GM12878 (cell line): ENCODE measurements around the gene RFFL. TPM values are rescaled to one million over a fixed set of nuclear protein-coding genes. Genes with fewer than 3 reads are reported as not detected.

Source experiments
- DPF2 ChIP-seq: fragments of 450-650 bp; IDR thresholded peaks from 2 replicates; pipeline ENCODE4 v1.6.1; 2017; ENCODE audit warnings: mild to moderate bottlenecking
- E2F8 ChIP-seq: fragments of 450-650 bp; IDR thresholded peaks from 2 replicates; pipeline ENCODE4 v1.6.1; 2018; ENCODE audit warnings: mild to moderate bottlenecking, low read depth, moderate library complexity; ENCODE audit not compliant: partially characterized antibody
- ELK1 ChIP-seq: IDR thresholded peaks from 2 replicates; pipeline ENCODE4 v1.6.1; 2012; ENCODE audit warnings: low read depth, low read length, improper control_type of control experiment
- FOS ChIP-seq: IDR thresholded peaks from 3 replicates; pipeline ENCODE4 v1.6.1; 2011; ENCODE audit warnings: borderline replicate concordance; ENCODE audit not compliant: insufficient read length; ENCODE audit errors: extremely low read depth
- IKZF2 ChIP-seq, 2 experiments: fragments of 450-650 bp; IDR thresholded peaks; 2 replicates each; pipeline ENCODE4 v1.6.1; 2017; ENCODE audit warnings: mild to moderate bottlenecking in 2 of 2, moderate library complexity in 2 of 2
- IRF3 ChIP-seq: fragments of 450-650 bp; IDR thresholded peaks from 2 replicates; pipeline ENCODE4 v1.6.1; 2014; ENCODE audit warnings: mild to moderate bottlenecking
- KDM1A ChIP-seq: fragments of 200-600 bp; sonication (generic); IDR thresholded peaks from 2 replicates; pipeline ENCODE4 v1.6.1; 2016; ENCODE audit warnings: borderline replicate concordance
- KLF5 ChIP-seq: fragments of 450-650 bp; IDR thresholded peaks from 2 replicates; pipeline ENCODE4 v1.6.1; 2014; ENCODE audit warnings: mild to moderate bottlenecking; ENCODE audit not compliant: partially characterized antibody
- MYB ChIP-seq: fragments of 150-350 bp; IDR thresholded peaks from 2 replicates; pipeline ENCODE4 v1.6.1; 2014; ENCODE audit warnings: mild to moderate bottlenecking, low read depth, low read length, borderline replicate concordance
- NBN ChIP-seq: fragments of 450-650 bp; IDR thresholded peaks from 2 replicates; pipeline ENCODE4 v1.6.1; 2016
- RELB ChIP-seq: fragments of 450-650 bp; IDR thresholded peaks from 2 replicates; pipeline ENCODE4 v1.6.1; 2017; ENCODE audit warnings: low read depth, mild to moderate bottlenecking, moderate library complexity
- RUNX3 ChIP-seq: IDR thresholded peaks from 2 replicates; pipeline ENCODE4 v1.6.1; 2012; ENCODE audit warnings: low read length, inconsistent platforms
- SMAD1 ChIP-seq: fragments of 450-650 bp; IDR thresholded peaks from 2 replicates; pipeline ENCODE4 v1.6.1; 2018; ENCODE audit warnings: mild to moderate bottlenecking, low read depth; ENCODE audit not compliant: partially characterized antibody
- SMARCA5 ChIP-seq: fragments of 450-650 bp; IDR thresholded peaks from 2 replicates; pipeline ENCODE4 v1.6.1; 2017; ENCODE audit warnings: mild to moderate bottlenecking
- SREBF2 ChIP-seq: IDR thresholded peaks from 2 replicates; pipeline ENCODE4 v1.6.1; 2012; ENCODE audit warnings: mild to moderate bottlenecking, low read length
- STAT3 ChIP-seq: IDR thresholded peaks from 2 replicates; pipeline ENCODE4 v1.6.1; 2011; ENCODE audit warnings: low read depth, low read length, improper control_type of control experiment
- SUPT20H ChIP-seq: IDR thresholded peaks from 2 replicates; pipeline ENCODE4 v1.6.1; 2011; ENCODE audit warnings: low read depth, mild to moderate bottlenecking, low read length, moderate library complexity, borderline replicate concordance; ENCODE audit not compliant: control insufficient read depth
- TCF7 ChIP-seq: IDR thresholded peaks from 2 replicates; pipeline ENCODE4 v1.6.1; 2014; ENCODE audit warnings: antibody characterized with exemption, borderline replicate concordance
- YY1 ChIP-seq: IDR thresholded peaks from 2 replicates; pipeline ENCODE4 v1.6.1; 2011; ENCODE audit warnings: low read depth, mild to moderate bottlenecking, low read length
- ZBTB11 ChIP-seq: fragments of 450-650 bp; formaldehyde crosslinking; IDR thresholded peaks from 2 replicates; pipeline ENCODE4 v1.5.0; 2022; ENCODE audit warnings: mild to moderate bottlenecking, missing genetic modification characterization
- polyA plus RNA-seq, 11 experiments: library from polyadenylated mRNA; depleted of rRNA in 4 of 11; unstranded in 6 of 11; stranded (reverse) in 5 of 11; fragments of >200 nt; fragmentation: Nextera tagmentation in 4 of 11; fragmentation: Illumina TruSeq in 1 of 11; extraction: Ambion mirVana in 4 of 11; extraction: Trizol in 1 of 11; gene quantifications; 1 replicate in 1 of 11; 2 replicates in 10 of 11; pipeline versions ENCODE4 v1.2.1 to v1.2.3, GENCODE V29; 2011 to 2016; ENCODE audit warnings: inconsistent platforms in 2 of 11, missing spikeins in 2 of 11, low read depth in 1 of 11
- total RNA-seq, 4 experiments: library from RNA; depleted of rRNA in 3 of 4; stranded (reverse); fragments of >200 nt in 3 of 4; fragmentation: Illumina TruSeq in 1 of 4; extraction: Trizol in 1 of 4; gene quantifications; 2 replicates each; pipeline versions ENCODE4 v1.2.1 to v1.2.3, GENCODE V29; 2013 to 2021

Gene RFFL
- total and polyA plus RNA-seq, 10 of the 15 experiments (the other 5 are each of a cell fraction or from before 2014, with no cell fraction given): 4.7 to 56.1 (median 26.9) TPM

- TF ChIP-seq E2F8 (no peak), SMAD1 (no peak), ELK1 (no peak), STAT3 (no peak), NBN (0 out of 2 replicates have a peak, but pooled peaks have one; percentile 43), IKZF2 (IDR thresholded peaks at IDR 0.05) (peak in 1 of 2 experiments; percentile 27; a peak in 2 of 4 replicates), SMARCA5 (no peak; the same call in 1 of the 2 replicates), TCF7 (no peak), SUPT20H (no peak), FOS (peak; percentile 9), SREBF2 (no peak), DPF2 (no peak), KLF5 (no peak), RUNX3 (peak; percentile 62), MYB (no peak), KDM1A (no peak), RELB (no peak), ZBTB11 (no peak), IRF3 (no peak), YY1 (0 out of 2 replicates have a peak, but pooled peaks have one; percentile 36)
Observed at GRCh38 chr17:35046740-35047283, 16.7 kb downstream of the RFFL start (continued).
